Thyroid gland (tissue), 4 donors: ENCODE results near the gene ETS1. TPM values are rescaled to one million over a fixed set of nuclear protein-coding genes. Genes with fewer than 3 reads are reported as not detected.

Experiments used
- DNase-seq, 2 donors: peaks; one replicate each; pipeline ENCODE4 v3.0.0-alpha.2; 2019
- H3K27ac ChIP-seq, 3 donors: fragments of 200-600 bp; sonication (generic); 1 replicate in 2 of 3; 2 replicates in 1 of 3; pipeline ENCODE4 v1.5.1; 2016 to 2019; ENCODE audit warnings: mild to moderate bottlenecking in 1 of 3, moderate library complexity in 1 of 3
- H3K27me3 ChIP-seq: fragments of 200-600 bp; sonication (generic); one replicate; pipeline ENCODE4 v1.5.1; 2019
- H3K36me3 ChIP-seq, 2 donors: fragments of 200-600 bp; sonication (generic); one replicate each; pipeline ENCODE4 v1.5.1; 2016 to 2019
- H3K4me1 ChIP-seq, 2 donors: fragments of 200-600 bp; sonication (generic); one replicate each; pipeline ENCODE4 v1.5.1; 2017 to 2019
- H3K4me3 ChIP-seq, 3 donors: fragments of 200-600 bp; sonication (generic); replicated peaks in 1 of 3; 1 replicate in 2 of 3; 2 replicates in 1 of 3; pipeline ENCODE4 v1.5.1; 2016; ENCODE audit warnings: mild to moderate bottlenecking in 1 of 3
- H3K9me3 ChIP-seq: fragments of 200-600 bp; sonication (generic); one replicate; pipeline ENCODE4 v1.5.1; 2017
- POLR2A ChIP-seq, 2 donors: fragments of 450-650 bp; IDR thresholded peaks; one replicate each; pipeline ENCODE4 v1.6.1; 2017; ENCODE audit warnings: antibody characterized with exemption in 2 of 2, mild to moderate bottlenecking in 2 of 2, moderate library complexity in 1 of 2
- WGBS, 2 donors: methylation state at CpG; one replicate each; pipeline ENCODE4 v1.1.5; 2017; 5-methylcytosine and 5-hydroxymethylcytosine counted together
- intact Hi-C: fragments of 100-400 bp; cut with DNase I; formaldehyde crosslinking; loops from one replicate; pipeline ENCODE4 v1.15.1; 2023
- total RNA-seq, 4 donors: library from RNA; depleted of rRNA; stranded (reverse); fragments of >200 nt; gene quantifications; one replicate each; pipeline ENCODE4 v1.2.3, GENCODE V29; 2016
- TF ChIP-seq, protein P1 (sequence below), 6 experiments: fragments of 200-600 bp in 3 of 6; fragments of 450-650 bp in 3 of 6; sonication (generic) in 3 of 6; IDR thresholded peaks; one replicate each; pipeline ENCODE4 v1.5.1; 2016 to 2019; ENCODE audit warnings: antibody characterized with exemption in 6 of 6, mild to moderate bottlenecking in 2 of 6, inconsistent platforms in 1 of 6, moderate library complexity in 1 of 6

Gene ETS1
- total RNA-seq, 4 donors from 2014 or later = 38.4 to 79.4 (median 58.4) TPM

DNA sequence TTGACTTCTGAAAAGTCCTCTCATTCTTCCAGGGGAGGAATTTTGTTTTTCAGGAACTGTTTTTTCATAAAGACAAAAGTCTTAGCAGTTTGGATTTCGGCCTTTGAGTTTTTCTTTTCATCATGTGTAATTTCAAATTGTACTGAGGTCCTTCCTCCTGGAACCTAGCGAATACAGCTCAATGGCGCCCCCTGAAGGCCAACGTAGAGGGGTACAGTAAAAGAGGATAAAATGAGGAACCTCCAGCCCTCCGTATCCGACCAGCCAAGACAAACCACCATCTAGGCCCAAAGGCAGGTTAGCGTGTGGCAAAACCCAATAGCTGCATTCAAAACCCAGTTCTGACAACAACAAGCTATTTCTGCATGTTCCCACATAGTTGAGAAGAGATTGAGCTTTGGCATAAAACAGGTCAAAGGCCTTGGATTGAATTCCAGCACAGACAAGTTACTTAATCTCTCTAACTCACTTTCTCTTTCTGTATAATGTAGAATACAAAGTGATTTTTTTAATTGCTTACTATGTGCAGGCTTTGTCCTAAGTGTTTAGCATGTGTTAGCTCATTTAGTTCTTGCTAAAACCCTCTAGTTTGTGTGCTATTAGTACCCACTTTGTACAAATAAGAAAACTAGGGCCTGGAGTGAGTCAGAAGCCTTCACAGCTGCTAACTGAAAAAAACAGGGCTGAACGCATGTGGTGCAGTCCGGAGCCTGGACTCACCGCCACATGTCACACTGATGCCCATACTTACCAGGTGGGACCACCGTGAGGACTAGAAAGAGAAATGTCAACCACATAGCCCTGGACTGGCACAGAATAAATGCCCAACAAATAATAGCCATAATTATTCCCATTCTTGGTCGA is 43.2 kb upstream of the ETS1 start:
- Histone ChIP-seq H3K4me1 (peaks cover 0 to 10% of the 10 kb centered on the region in 2 donors), H3K36me3 (no peaks in the 10 kb centered on the region), H3K27me3 (no peaks in the 10 kb centered on the region), H3K4me3 (no peak overlapping the region), H3K27ac (peak overlapping the region in 1 of 3 donors; percentile 10), H3K9me3 (no peaks in the 10 kb centered on the region)
- WGBS, 2 donors = 40 to 48% methylated on average over 12 of the region's 12 CpGs
- TF ChIP-seq POLR2A (IDR thresholded peaks at IDR 0.05) = no peak
- TF ChIP-seq, protein P1, sequence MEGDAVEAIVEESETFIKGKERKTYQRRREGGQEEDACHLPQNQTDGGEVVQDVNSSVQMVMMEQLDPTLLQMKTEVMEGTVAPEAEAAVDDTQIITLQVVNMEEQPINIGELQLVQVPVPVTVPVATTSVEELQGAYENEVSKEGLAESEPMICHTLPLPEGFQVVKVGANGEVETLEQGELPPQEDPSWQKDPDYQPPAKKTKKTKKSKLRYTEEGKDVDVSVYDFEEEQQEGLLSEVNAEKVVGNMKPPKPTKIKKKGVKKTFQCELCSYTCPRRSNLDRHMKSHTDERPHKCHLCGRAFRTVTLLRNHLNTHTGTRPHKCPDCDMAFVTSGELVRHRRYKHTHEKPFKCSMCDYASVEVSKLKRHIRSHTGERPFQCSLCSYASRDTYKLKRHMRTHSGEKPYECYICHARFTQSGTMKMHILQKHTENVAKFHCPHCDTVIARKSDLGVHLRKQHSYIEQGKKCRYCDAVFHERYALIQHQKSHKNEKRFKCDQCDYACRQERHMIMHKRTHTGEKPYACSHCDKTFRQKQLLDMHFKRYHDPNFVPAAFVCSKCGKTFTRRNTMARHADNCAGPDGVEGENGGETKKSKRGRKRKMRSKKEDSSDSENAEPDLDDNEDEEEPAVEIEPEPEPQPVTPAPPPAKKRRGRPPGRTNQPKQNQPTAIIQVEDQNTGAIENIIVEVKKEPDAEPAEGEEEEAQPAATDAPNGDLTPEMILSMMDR (IDR thresholded peaks at IDR 0.05) = peak; percentile 72 to 93 (median 85)
- intact Hi-C loops = loop anchor here (2.0 to 10.0 kb wide), 2 partner anchors 204 to 458 kb away; no protein-coding TSS in a partner anchor
- DNase-seq = peak; percentile 82 to 90

DNA sequence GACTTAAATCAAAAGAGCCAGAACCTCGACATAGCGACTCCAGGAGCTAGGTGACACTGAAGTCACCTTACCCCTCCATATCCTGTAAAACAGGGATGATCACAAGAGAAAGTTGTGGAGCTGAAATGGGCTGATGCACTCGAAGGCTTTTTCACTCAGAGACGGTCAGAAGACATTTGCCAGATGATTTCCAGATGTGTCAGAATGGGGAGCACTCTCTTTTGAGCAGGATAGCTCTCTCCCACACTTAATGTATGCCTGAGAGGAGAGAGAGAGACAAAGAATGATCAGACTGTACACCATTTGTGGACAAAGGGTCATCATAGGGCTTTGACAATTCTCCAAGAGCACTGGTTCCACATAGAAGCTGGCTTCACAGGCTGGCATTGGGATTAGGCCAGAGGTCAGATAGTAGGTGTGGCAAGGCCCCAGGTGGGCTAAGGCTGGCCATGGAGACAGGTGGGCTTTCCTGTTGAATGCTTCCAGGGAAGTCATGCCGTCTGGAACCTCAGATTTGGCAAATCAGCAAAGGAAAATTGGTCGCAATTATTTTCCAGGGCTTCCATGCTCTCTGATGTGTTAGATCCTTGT is 42.3 kb upstream of the ETS1 start:
- Histone ChIP-seq H3K4me1 (peaks cover 0 to 13% of the 10 kb centered on the region in 2 donors), H3K27ac (no peak overlapping the region), H3K4me3 (no peak overlapping the region), H3K36me3 (no peaks in the 10 kb centered on the region), H3K27me3 (no peaks in the 10 kb centered on the region), H3K9me3 (no peaks in the 10 kb centered on the region)
- WGBS, 2 donors = 71 to 74% methylated on average over 6 of the region's 6 CpGs
- no peak for DNase-seq
- intact Hi-C loops = loop anchor here (2.0 to 10.0 kb wide), 2 partner anchors 205 to 457 kb away; no protein-coding TSS in a partner anchor
- TF ChIP-seq, protein P1 (IDR thresholded peaks at IDR 0.05) = no peak
- no peak for TF ChIP-seq POLR2A (IDR thresholded peaks at IDR 0.05)

DNA sequence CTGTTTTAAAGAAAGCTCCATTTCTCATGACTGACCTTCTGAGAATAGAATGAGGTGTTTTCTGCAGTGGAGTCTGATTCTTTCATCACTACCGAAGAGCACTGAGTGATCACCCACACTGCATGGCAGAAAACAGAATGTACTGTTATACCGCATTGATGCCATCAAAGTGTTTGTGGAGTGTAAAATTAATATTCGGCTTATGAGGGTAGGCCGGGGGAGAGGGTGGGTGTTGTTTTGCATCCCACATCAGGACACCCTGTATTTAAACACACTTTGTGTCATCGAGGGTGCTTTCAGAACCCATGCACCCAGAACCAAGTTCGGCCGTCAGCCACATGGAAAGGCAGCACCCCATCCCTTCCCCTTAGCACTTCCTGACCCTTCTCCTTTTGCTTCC is 41.3 kb upstream of the ETS1 start:
- 90 to 92% methylated on average over 7 of the region's 7 CpGs for WGBS, 2 donors
- H3K4me1 ChIP-seq = peaks cover 0 to 20% of the 10 kb centered on the region in 2 donors
- H3K9me3 ChIP-seq = no peaks in the 10 kb centered on the region
- H3K4me3 ChIP-seq = no peak overlapping the region
- intact Hi-C loops = no loop called here
- no peak for TF ChIP-seq POLR2A (IDR thresholded peaks at IDR 0.05)
- TF ChIP-seq, protein P1 (IDR thresholded peaks at IDR 0.05) = no peak
- no peaks in the 10 kb centered on the region for H3K36me3 ChIP-seq
- no peak overlapping the region for H3K27ac ChIP-seq
- no peaks in the 10 kb centered on the region for H3K27me3 ChIP-seq
- DNase-seq = no peak

DNA sequence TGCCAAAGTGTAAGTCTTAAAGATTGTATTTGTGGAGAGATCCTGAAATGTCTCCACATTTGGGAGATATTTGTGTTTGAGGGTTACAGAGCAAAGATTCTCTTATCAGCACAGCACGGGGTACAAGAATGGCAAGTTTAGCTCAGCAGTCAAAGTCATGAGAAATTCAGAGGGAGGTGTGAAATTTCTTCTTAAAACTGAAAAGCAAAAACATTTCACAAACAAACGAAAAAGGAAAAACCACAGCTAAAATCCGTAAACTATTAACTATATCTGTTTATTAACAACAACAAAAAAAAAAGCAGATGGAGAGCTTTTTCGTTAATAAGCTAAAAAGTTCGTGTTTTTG is 40.9 kb upstream of the ETS1 start:
- H3K4me3 ChIP-seq = no peak overlapping the region
- H3K27ac ChIP-seq = no peak overlapping the region
- DNase-seq = no peak
- 88 to 95% methylated on average over 5 of the region's 5 CpGs for WGBS, 2 donors
- H3K4me1 ChIP-seq = peaks cover 0 to 20% of the 10 kb centered on the region in 2 donors
- intact Hi-C loops = no loop called here
- no peaks in the 10 kb centered on the region for H3K9me3 ChIP-seq
- no peaks in the 10 kb centered on the region for H3K36me3 ChIP-seq
- H3K27me3 ChIP-seq = no peaks in the 10 kb centered on the region
- TF ChIP-seq POLR2A (IDR thresholded peaks at IDR 0.05) = no peak
- TF ChIP-seq, protein P1 (IDR thresholded peaks at IDR 0.05) = no peak
